MM.1S (cell line): Measurements from ENCODE around the gene GPAT3.
A peak's percentile ranks its signal among the peaks of the same experiment; 100 is the strongest.

Experiments
- DNase-seq: peaks from one replicate; pipeline ENCODE4 v3.0.0-alpha.2; 2015
- H2AFZ ChIP-seq: fragments of 300-600 bp; sonication (generic); 2 replicates; pipeline ENCODE4 v1.6.0; 2016; ENCODE audit warnings: antibody characterized with exemption, low read length
- H3F3A ChIP-seq: fragments of 300-600 bp; sonication (generic); 2 replicates; pipeline ENCODE4 v1.6.1; 2016; ENCODE audit warnings: mild to moderate bottlenecking, antibody characterized with exemption, low read length, moderate library complexity, mixed read lengths; ENCODE audit not compliant: insufficient read depth
- H3K27ac ChIP-seq: fragments of 300-600 bp; sonication (generic); 2 replicates; pipeline ENCODE4 v1.5.1; 2016; ENCODE audit warnings: mild to moderate bottlenecking, low read length
- H3K27me3 ChIP-seq: fragments of 300-600 bp; sonication (generic); replicated peaks from 2 replicates; pipeline ENCODE4 v1.6.0; 2016; ENCODE audit warnings: low read length; ENCODE audit not compliant: insufficient read depth
- H3K36me3 ChIP-seq: fragments of 300-600 bp; sonication (generic); replicated peaks from 2 replicates; pipeline ENCODE4 v1.6.1; 2016; ENCODE audit warnings: mild to moderate bottlenecking, low read length, mixed read lengths; ENCODE audit not compliant: insufficient read depth
- H3K4me1 ChIP-seq: fragments of 300-600 bp; sonication (generic); 2 replicates; pipeline ENCODE4 v1.6.1; 2016; ENCODE audit warnings: low read length, mixed read lengths
- H3K4me2 ChIP-seq: fragments of 300-600 bp; sonication (generic); 2 replicates; pipeline ENCODE4 v1.6.0; 2016; ENCODE audit warnings: low read depth, low read length
- H3K4me3 ChIP-seq: fragments of 300-600 bp; sonication (generic); 2 replicates; pipeline ENCODE4 v1.5.1; 2016; ENCODE audit warnings: low read length, mixed read lengths
- H3K79me2 ChIP-seq: fragments of 300-600 bp; sonication (generic); 2 replicates; pipeline ENCODE4 v1.6.1; 2016; ENCODE audit warnings: mixed run types, low read length, mixed read lengths
- H3K9ac ChIP-seq: fragments of 300-600 bp; sonication (generic); 2 replicates; pipeline ENCODE4 v1.6.1; 2016; ENCODE audit warnings: low read length, mixed read lengths
- H3K9me2 ChIP-seq: fragments of 300-600 bp; sonication (generic); replicated peaks from 2 replicates; pipeline ENCODE4 v1.6.1; 2016; ENCODE audit warnings: mild to moderate bottlenecking, low read length, mixed read lengths; ENCODE audit not compliant: insufficient read depth
- H3K9me3 ChIP-seq: fragments of 300-600 bp; sonication (generic); replicated peaks from 2 replicates; pipeline ENCODE4 v1.6.1; 2016; ENCODE audit warnings: mild to moderate bottlenecking, low read length, mixed read lengths; ENCODE audit not compliant: insufficient read depth
- H4K20me1 ChIP-seq: fragments of 300-600 bp; sonication (generic); 2 replicates; pipeline ENCODE4 v1.6.1; 2016; ENCODE audit warnings: mild to moderate bottlenecking, low read length, moderate library complexity, mixed read lengths; ENCODE audit not compliant: insufficient read depth
- EZH2 ChIP-seq: fragments of 300-600 bp; sonication (generic); optimal IDR thresholded peaks from 2 replicates; pipeline ENCODE3; 2017; ENCODE audit warnings: low read depth, mild to moderate bottlenecking, antibody characterized with exemption, low read length, mixed read lengths
- EZH2phosphoT487 ChIP-seq: fragments of 300-600 bp; sonication (generic); IDR thresholded peaks from 2 replicates; pipeline ENCODE4 v1.6.1; 2018; ENCODE audit warnings: antibody characterized with exemption, low read length
- TF ChIP-seq, protein P1 (sequence below): fragments of 300-600 bp; sonication (generic); IDR thresholded peaks from 2 replicates; pipeline ENCODE4 v1.5.1; 2016; ENCODE audit warnings: antibody characterized with exemption, low read length, mixed read lengths

Gene GPAT3

DNA sequence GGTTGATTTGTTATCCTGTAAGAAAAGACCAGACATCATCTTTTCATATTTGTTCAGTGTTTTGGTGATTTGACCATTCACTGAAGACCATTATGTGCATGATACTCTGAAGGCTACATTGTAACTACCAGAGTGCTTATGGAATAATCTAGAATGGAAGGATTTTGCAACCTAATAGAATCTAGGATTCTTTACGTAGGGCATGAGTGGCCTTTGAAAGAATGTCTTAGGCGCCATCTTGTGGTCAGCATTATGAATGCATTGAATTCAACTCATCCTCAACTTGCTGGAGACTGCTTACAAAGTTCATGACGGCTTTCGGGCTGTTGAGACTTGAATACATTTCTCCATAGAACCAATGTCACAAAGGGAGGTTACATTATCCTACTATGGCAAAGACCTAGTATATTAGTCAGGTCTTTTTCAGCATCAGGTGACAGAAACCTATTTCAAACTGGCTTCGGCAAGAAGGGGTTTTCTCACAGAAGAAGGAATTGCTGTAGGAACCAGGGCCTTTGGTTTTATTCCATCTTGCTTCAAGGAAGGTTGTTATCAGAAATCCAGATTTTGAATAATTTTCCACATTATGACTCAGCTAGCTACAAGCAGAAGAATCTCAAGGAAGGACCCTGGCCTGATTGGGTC is 104.1 kb downstream of the GPAT3 start:
- no peak overlapping the region for H3K27ac ChIP-seq

DNA sequence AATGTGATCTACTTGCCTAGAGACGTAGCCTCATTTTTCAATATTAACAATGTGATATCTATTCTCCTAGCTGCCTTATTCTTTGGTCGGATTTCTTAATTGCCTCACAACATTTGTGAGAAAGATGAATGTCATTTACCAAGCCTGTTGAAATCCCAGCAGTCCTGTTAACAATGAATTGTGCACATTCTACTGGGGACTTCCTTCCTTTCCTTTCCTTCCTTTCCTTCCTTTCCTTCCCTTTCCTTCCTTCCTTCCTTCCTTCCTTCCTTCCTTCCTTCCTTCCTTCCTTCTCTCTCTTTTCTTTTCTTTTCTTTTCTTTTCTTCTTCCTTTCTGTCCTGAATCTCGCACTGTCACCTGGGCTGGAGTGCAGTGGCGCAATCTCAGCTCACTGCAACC is 107.1 kb downstream of the GPAT3 start:
- no peaks in the 10 kb centered on the region for H3K36me3 ChIP-seq
- DNase-seq, result no peak
- H3K4me1 ChIP-seq, result no peaks in the 10 kb centered on the region
- H3K4me3 ChIP-seq, result no peak overlapping the region
- H3K27ac ChIP-seq, result no peak overlapping the region
- H4K20me1 ChIP-seq, result no peaks in the 10 kb centered on the region
- H3F3A ChIP-seq, result no peaks in the 10 kb centered on the region
- H3K27me3 ChIP-seq, result no peaks in the 10 kb centered on the region
- H3K79me2 ChIP-seq, result no peaks in the 10 kb centered on the region
- TF ChIP-seq EZH2, result no peak
- TF ChIP-seq, protein P1, sequence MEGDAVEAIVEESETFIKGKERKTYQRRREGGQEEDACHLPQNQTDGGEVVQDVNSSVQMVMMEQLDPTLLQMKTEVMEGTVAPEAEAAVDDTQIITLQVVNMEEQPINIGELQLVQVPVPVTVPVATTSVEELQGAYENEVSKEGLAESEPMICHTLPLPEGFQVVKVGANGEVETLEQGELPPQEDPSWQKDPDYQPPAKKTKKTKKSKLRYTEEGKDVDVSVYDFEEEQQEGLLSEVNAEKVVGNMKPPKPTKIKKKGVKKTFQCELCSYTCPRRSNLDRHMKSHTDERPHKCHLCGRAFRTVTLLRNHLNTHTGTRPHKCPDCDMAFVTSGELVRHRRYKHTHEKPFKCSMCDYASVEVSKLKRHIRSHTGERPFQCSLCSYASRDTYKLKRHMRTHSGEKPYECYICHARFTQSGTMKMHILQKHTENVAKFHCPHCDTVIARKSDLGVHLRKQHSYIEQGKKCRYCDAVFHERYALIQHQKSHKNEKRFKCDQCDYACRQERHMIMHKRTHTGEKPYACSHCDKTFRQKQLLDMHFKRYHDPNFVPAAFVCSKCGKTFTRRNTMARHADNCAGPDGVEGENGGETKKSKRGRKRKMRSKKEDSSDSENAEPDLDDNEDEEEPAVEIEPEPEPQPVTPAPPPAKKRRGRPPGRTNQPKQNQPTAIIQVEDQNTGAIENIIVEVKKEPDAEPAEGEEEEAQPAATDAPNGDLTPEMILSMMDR, result no peak
- H2AFZ ChIP-seq, result no peak overlapping the region
- H3K9me3 ChIP-seq, result no peaks in the 10 kb centered on the region
- no peak overlapping the region for H3K4me2 ChIP-seq
- H3K9me2 ChIP-seq, result no peaks in the 10 kb centered on the region
- H3K9ac ChIP-seq, result no peak overlapping the region

More for the DNA sequence above, 104.1 kb downstream of the GPAT3 start:
- no peak for TF ChIP-seq EZH2
- TF ChIP-seq, protein P1, result peak; percentile 84
- H3K4me2 ChIP-seq, result no peak overlapping the region
- no peaks in the 10 kb centered on the region for H3K9me2 ChIP-seq
- no peaks in the 10 kb centered on the region for H3K4me1 ChIP-seq
- H3K9me3 ChIP-seq, result no peaks in the 10 kb centered on the region
- no peak overlapping the region for H2AFZ ChIP-seq
- H3K27me3 ChIP-seq, result no peaks in the 10 kb centered on the region
- H3F3A ChIP-seq, result no peaks in the 10 kb centered on the region
- no peaks in the 10 kb centered on the region for H3K36me3 ChIP-seq
- no peaks in the 10 kb centered on the region for H4K20me1 ChIP-seq
- DNase-seq, result peak; percentile 69
- H3K9ac ChIP-seq, result no peak overlapping the region
- H3K4me3 ChIP-seq, result no peak overlapping the region
- H3K79me2 ChIP-seq, result no peaks in the 10 kb centered on the region

DNA sequence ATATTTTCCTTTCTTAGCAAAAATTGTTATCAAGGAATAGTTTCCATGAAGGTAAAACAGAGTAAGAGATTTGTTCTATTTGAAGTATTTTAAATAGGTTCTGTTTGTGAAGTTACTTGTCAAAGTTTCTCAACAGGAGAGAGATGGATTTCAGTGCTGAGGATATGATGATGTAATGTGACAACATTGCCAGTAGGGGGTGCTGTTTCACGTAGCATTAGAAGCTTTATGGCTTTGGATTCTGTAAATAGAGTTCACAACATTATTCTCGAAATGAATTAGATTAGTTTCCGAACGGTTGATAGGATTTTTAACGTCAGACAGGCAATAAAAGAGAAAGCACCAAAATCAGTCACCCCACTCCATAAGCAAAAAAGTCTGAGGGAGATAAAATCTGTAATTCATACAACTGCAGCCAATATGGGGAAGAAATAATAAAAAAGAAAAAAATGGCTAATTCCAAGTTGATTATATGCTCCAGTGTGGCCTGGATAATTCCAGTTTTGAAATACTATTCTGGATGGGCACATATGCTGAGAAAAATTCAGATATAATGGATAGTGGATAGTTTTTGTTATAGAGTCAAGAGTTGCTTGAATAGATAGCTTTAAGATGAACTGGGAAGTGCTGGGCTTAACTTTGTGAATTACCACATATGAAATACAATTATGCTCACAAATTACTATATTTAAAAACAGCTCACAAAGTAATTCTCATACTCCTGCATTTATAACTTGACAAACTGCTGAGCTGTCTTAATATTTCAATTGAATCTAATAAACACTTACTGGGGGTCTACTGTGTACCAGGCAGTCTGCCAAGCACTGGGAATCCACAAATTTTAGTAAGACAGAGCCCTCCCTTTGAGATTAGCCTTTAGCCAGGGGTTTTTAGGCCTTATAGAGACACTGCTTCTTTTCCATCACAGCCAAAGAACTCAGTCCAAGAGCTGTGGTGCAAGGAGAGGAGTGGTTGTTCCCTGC is 109.1 kb downstream of the GPAT3 start:
- H3K79me2 ChIP-seq, result no peaks in the 10 kb centered on the region
- no peaks in the 10 kb centered on the region for H3K9me2 ChIP-seq
- H3K9ac ChIP-seq, result no peak overlapping the region
- no peaks in the 10 kb centered on the region for H3K9me3 ChIP-seq
- no peaks in the 10 kb centered on the region for H3K36me3 ChIP-seq
- H3K4me1 ChIP-seq, result no peaks in the 10 kb centered on the region
- no peaks in the 10 kb centered on the region for H4K20me1 ChIP-seq
- no peak overlapping the region for H3K4me3 ChIP-seq
- H3K27ac ChIP-seq, result no peak overlapping the region
- H3F3A ChIP-seq, result no peaks in the 10 kb centered on the region
- TF ChIP-seq, protein P1, result peak; percentile 87
- no peak for TF ChIP-seq EZH2phosphoT487
- TF ChIP-seq EZH2, result no peak
- peak; percentile 66 for DNase-seq
- no peak overlapping the region for H3K4me2 ChIP-seq
- no peak overlapping the region for H2AFZ ChIP-seq
- no peaks in the 10 kb centered on the region for H3K27me3 ChIP-seq
